ENCODE results near the gene C14orf119.
"Not testable (repeated sequence)": the region's sequence is repeated elsewhere in the genome, so short reads cannot be mapped to it uniquely, and the experiment has no call there.

Gene C14orf119

DNA sequence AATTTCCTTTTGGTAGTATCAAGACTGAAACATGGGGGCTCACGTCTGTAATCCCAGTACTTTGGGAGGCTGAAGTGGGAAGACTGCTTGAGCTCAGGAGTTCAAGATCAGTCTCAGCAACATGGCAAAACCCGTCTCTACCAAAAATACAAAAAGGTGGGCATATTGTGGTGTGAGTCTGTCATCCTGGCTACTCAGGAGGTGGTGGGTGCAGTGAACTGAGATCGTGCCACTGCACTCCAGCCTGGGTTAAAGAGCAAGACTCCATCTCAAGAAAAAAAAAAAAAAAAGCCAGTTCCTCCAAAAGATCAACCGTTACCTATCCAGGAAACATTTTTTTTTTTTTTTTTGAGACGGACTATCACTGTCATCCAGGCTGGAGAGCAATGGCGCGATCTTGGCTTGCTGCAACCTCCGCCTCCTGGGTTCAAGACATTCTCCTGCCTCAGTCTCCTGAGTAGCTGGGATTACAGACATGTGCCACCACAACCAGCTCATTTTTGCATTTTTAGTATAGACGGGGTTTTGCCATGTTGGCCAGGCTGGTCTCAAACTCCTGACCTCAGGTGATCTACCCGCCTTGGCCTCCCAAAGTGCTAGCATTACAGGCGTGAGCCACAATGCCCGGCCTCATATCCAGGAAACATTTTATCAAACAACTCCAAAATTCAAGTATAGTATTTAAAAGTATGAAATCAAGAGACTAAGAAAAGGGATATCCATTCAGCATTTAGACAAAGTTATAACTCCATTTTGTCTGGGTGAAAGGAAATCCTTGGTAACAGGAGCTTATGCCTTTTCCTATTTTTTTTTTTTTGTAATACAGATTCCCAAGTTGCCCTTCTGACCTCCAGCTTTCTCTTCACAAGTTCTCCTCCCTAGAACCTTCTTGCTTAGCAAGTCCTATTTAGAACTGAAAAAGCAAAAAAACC is 3.7 kb upstream of the C14orf119 start:
- DNase-seq = no peak

DNA sequence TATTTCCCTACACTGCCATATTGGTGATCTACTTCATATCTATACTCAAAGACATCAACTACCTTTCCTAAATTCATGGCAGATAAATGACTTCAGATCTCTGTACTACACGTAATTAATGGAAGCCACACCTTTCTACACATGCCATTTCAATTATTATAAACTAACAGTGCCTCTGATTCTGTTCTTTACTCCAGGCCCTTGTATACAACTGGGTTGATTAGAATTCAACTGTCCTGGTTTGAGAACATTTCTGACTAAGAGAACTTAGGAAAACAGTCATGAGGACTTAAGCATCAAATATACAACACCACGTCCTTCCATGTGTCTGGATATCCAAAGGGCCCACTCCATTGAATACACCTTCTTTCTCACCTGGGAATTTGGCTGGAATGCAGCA is 2.2 kb upstream of the C14orf119 start:
- DNase-seq = no peak

DNA sequence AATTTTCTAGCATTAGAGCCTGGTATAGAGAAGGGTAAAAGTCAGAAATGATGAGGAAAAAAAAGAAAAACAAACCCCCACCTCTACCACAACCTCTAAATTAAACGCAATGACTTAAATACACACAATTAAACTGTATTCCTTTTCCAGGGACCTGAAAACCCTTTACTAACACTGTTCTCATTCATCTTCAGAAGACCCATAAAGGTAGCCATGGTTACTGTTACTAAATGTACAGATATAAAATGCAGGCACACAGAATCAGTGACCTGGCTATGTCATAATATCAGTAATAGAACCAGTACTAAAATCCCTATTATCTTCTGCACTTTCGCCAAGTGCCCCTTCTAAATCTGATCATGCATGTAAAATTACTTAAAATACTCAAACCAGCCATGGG is 1.8 kb upstream of the C14orf119 start:
- no peak for DNase-seq

DNA sequence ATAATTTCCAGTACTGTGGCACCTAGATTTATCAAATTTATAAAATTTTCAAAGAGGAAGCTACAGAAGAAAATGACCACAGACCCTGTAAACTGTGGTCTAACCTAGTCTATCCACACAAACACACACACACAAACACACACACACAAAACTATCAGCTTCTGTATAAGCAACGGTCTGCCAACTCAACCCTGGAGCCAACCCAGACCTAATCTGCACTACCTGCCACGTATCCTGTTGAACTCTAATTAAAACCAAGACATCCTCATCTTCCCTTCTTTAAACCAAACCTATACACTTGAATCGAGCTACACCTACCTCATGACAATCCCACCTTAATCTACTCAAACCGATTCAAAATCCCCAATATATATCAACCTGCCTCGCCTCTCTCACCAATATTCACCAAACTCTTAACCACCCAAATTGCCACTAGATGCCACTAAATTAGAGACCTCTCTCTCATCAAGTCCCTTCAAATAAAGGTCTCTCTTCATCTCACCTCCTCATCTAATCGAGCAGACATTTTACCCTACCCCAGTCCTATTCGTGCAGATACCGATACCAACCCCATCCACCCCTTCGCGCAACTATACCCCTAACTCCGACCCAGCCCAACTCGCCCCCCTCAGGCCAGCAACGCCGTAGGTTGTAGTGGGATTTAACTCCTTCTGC is 1.2 kb upstream of the C14orf119 start:
- DNase-seq = no peak

DNA sequence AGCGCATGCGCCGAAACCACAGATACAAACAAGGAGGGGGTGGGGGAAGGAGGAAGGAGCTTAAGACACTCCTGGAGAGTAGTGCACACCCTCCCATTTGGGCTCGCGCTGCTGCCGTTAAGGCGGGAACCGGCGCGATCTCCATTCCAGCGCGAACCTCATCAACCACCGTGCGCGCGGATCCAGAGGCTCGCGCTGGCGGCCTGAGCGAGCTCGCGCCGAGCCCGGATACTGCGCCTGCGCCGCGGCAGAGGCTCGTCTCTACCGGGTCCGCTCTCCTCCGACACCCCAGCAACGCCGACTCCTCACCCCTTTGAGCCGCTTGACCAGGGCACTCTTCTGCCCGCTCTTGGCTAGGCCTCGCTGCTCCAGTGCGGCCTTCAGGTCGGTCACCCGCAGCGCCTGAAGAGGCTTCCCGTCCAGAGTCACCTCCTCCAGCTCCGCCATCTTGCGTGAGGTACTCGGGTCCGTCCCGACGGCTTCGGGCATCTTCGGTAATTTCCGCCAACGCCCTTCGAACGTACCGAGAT is 574 bp upstream of the C14orf119 start, which contains the start of gene ACIN1:
TSS of gene ACIN1 (minus strand) at position 471 of the 530 bp plus-strand sequence. CDS start at position 447, 24 bp downstream.
- no peak for DNase-seq

DNA sequence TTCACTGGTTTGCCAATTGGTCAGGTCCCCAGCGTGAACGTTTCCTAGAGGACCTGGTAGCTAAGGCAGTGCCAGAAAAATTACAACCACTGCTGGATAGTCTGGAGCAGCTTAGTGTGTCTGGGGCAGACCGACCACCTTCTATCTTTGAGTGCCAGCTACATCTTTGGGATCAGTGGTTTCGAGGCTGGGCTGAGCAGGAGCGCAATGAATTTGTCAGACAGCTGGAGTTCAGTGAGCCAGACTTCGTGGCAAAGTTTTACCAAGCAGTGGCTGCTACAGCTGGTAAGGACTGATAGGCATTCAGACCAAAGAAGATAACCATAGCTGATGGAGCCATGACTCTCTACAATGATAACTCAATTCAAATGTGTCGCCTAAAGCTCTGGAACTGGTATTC is 2.5 kb downstream of the C14orf119 start:
- no peak for DNase-seq

DNA sequence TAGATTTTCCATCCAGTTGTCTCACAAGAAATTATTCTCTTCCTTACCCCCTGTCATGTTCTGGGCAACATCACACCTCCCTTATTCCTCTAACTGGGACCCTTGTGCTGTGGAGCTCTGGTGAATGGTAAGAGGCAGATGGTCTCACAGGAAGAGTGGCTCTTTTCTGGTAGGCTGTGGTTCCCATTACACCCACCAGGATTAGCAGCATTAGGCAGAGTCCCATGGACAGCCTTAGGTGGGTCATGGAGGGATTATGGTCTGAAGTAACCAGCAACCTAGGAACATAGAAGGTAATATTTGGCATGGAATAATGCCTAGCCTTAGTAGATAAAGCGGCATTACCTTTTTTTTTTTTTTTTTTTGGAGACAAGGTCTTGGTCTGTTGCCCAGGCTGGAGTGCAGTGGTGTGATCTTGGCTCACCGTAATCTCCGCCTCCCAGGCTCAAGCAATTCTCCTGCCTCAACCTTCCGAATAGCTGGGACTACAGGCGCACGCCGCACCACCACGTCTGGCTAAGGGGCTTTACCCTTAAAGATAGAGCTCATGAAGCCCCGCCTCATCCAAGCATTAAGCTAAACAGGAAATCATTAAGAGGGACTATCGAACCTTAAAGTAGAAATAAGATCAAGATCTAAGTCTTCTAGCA is 4.0 kb downstream of the C14orf119 start:
- DNase-seq = no peak

DNA sequence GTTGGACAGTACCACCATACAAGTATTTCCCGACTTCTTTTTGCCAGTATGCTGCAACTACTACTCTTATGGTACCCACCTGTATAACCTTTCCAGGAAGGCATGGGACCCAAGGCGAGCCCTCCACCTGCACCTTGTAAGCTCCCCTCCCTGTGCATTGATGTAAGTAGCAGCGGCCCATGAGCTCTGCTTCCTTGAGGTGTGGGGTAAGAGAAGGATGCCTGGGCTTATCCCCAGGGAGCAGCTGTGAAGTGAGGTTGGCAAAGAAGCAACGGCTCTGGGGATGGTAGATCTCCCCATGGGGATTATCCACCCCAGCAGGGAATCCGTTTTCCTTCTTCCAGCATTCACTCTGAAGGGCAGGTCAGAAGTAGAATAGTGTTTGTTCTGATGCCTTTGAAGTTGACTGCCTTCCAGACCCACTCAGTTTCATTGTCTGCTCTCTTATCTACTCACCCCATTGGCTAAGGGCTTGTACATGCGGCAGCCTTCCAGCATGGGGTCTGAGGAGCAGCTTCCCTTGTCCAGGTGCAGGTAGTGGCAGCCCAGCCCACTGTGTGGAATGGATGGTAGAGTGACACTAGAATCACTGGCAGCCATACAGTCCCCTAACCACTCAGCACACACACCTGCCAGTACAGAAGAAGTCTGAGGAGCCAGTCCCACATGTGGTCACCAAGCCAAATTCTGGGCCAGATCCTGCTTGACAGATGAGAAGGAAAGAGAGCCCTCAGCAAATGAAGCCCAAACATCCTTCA is 6.1 kb downstream of the C14orf119 start:
- no peak for DNase-seq

DNA sequence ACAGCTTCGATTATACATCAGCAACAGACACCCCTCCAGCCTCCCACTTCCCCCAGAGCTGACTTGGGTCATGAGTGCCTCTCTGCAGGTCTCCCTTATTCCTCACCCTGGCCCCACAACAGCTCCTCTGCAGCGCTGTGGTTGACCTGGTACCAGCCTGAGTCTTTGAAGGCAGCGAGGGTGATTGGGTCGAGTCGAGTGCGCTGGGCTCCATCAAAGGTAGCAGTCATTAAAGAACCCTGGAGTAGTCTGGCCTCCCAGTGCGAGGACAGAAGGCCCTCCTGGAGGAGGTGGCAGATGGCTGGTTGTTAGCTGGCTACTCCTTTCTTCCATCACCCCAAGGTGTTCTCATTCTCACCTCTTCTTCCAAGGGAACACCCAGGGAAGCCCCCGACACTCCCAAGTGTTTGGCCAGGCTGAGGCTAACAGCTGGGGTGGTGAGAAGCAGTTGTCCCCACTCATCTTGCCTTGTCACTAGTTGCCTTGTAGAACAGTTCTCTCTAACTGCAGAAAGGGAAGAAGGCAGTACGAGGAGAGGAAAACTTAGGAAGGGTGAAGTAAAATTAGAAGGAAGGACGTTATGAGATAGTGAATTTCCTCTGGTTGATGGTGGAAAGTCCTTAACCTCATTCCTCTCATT is 6.8 kb downstream of the C14orf119 start:
- DNase-seq = no peak

DNA sequence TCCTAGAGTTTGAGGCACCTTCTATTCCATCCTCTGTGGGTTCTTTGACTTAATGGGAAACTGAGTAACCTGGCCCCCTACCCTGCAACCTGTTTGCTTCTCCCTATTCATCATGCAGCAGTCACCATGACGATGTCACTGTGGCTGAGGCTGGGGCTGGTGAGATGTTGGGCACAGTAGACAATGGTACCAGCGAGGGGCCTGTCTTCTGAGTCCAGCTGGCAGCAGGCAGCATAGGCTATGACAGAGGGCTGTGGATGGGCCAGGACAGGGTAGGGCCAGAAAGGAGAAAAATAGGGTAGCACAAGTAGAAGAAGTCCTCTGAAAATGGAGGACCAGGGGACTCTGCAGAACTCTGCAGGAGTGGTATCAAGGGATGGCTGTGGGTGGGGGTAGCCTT is 7.5 kb downstream of the C14orf119 start:
- DNase-seq = no peak

DNA sequence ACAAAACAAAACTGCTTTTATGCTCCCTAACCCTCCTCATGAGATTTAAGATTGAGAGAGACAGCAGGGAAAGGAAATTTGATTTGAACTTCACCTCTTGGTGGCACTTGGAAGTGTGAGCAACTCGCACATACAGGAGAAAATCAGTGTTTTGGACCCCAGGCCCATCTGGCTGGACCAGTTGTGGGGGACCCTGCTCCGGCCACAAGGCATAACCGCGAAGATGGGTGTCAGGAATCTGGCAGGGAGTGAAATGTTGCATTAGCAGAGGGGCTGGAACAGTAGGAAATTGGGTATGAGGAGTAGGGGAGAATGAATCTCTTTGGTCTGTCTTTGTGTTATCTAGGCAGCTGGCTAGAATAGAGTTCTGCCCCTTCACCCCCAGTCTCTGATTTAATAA is 8.3 kb downstream of the C14orf119 start:
- no peak for DNase-seq

DNA sequence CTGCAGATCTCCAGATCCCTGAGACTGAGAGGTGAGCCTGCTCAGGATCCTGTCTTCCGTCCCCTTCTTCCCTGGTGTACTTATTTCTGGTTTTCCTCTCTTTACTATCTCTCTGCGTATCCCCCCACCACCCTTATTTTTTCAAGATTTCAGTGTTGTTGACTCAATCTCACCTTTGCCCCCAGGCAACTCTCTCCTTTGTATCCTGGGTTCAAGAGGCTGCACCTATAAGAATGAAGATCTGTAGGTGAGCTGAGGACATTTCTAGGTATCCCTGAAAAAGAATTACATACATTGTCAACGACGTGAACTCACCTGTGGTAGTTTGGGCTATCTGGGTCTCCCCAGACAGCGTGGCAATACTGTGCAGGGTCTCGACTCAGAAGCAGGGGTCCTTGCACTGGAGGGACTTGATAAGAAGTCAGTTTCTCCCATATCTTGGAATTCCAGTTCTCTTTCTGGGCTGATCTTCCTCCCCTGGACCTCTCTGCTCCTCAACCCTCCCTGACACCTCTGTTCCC is 8.8 kb downstream of the C14orf119 start:
- DNase-seq = no peak

DNA sequence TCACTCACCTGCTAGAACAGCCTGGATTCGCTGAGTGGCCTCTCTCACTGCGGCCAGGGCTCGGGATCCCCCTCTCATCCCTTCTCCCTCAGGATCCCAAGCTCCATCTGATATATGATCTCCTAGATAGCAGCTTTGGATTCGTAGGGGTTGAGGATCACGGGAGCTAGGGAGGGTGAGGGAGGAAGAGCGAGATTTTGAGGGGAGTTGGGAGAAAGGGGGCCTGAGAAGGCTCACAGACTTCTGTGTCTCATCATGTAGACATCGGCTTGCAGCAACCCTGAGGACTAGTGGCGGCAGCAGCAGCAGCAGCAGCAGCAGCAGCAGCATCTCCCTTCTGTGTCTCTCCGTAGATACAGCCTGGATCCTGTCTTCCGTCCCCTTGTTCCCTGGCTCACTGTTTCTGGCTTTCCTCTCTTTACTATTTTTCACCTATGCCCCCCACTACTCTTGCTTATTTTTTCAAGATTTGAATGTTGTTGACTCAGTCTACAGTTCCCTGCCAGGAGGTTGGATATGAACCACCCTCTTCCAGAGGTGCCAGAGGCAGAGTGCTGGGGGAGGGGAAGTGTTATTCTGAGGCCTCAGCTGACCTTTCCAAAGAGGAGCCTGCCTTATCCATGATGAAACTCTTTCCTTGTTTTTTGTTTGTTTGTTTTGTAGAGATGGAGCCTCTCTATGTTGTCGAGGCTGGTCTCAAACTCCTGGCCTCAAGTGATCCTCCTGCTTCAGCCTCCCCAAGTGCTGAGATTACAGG is 9.5 kb downstream of the C14orf119 start, which contains the start of gene CIROP:
TSS of gene CIROP (minus strand) at position 399 of the 757 bp plus-strand sequence. CDS start at position 330, 69 bp downstream.
- DNase-seq = no peak

DNA sequence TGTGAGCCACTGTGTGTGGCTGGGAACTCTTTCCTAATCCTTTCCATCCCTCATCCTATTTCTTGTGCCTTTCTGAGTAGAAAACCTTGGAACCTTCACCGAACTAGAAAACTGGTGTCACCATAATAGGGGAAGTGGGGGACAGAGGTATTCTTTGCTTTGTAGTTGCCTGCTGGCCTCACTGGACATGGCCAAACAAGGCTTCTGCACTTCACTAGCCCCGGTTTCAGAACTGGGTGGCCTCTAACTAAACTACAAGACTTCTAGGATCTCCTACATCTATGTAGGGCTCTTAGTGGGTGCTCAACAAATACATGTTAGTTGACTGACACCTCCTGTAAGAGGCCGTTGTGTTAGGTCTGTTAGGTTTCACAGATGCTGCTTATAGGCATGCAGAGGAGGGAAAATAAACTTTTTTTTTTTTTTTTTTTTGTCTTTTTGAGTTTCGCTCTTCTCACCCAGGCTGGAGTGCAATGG is 10.1 kb downstream of the C14orf119 start:
- no peak for DNase-seq

DNA sequence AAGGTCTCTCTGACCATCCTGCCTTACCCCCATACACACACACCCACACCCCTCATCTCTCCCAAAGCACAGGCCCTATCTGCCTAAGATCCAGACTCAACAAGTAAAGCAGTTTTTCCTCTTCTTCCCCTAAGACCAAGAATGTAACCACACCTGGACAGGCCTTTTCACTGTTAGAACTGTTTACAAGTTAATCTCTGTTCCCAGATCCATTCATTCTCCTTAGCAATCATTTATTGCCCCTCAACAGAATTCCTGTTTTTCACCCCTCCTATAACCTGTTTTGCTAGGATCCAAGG is 11.4 kb downstream of the C14orf119 start:
- no peak for DNase-seq

DNA sequence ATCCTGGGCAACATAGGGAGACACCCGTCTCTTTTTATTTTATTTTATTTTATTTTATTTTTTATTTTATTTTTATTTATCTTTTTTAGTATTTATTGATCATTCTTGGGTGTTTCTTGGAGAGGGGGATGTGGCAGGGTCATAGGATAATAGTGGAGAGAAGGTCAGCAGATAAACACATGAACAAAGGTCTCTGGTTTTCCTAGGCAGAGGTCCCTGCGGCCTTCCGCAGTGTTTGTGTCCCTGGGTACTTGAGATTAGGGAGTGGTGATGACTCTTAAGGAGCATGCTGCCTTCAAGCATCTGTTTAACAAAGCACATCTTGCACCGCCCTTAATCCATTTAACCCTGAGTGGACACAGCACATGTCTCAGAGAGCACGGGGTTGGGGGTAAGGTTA is 12.3 kb downstream of the C14orf119 start:
- not testable (repeated sequence) for DNase-seq

DNA sequence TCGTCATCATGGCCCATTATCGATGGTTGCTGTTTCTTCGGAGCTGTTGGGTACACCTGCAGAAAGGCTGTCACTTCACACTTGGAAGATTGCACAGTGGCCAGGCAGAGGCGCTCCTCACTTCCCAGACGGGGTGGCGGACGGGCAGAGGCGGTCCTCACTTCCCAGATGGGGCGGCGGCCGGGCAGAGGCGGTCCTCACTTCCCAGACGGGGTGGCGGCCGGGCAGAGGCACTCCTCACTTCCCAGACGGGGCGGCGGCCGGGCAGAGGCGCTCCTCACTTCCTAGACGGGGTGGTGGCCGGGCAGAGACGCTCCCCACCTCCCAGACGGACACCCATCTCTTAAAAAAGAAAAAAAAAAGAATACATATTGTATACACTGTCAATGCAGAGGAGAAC is 12.9 kb downstream of the C14orf119 start:
- DNase-seq = not testable (repeated sequence)

DNA sequence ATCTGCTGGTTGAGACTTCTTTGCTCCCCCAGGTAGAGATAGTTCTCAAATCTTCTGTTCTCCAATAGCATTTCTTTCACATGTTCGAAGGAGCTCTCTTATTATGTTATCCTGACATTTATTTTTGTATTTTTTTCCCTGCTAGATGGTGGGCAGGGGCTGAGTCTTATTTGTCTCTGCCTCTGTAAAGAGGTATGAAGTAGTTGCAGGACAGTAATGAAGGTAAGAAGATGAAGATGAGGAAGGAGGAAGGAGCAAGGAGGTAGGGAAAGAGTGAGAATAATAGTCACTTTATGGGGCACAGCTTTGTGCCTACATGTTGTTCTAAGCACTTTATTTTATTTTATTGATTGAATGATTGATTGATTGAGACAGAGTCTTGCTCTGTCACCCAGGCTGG is 14.5 kb downstream of the C14orf119 start:
- no peak for DNase-seq

DNA sequence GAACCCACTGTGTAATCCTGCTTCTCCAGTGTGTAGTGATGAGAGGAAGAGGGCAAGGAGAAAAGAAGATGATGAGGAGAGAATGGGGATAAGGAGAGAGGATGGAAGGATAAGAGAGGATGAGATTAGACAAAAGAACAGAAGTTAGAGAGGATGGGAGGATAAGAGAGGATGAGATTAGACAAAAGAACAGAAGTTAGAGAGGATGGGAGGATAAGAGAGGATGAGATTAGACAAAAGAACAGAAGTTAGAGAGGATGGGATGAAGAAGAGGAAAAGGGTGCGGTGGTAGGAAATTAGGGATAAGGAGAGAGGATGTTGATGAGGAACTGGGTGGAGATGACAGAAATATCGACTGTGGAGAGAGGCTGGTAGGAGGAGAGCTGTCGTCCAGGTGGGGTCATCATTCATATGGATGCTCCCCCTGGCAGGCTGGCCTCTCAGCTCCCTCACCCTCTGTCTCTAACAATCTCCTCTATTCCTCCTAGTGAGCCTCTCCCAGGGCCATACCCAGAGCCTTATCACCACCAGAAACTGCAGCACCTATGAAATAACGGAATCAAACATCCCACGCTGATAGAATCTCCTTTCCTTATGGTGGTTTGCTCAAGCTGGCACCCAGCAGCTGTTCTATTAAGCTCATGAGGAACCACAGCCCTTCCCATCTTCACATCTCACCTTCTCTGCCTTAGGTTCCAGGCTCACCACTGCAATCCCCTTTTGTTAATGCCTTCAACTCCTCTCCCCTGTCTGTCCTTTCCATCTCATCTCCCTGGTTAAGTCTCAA is 15.5 kb downstream of the C14orf119 start:
- no peak for DNase-seq

All from NCI-H2081 treated with DMSO at 0.1 percent for 48 hours (cell line).